PFSK-1 (cell line): Measurements from ENCODE around the gene CCDC171.

Source experiments
- FOXP2 ChIP-seq: optimal IDR thresholded peaks from 2 replicates; pipeline ENCODE3; 2011; ENCODE audit warnings: borderline replicate concordance, control low read depth, inconsistent platforms; ENCODE audit not compliant: insufficient read depth; ENCODE audit errors: extremely low read length, extremely low read depth
- POLR2AphosphoS5 ChIP-seq: IDR thresholded peaks from 2 replicates; pipeline ENCODE4 v1.6.1; 2012; ENCODE audit warnings: low read depth, mild to moderate bottlenecking, control low read depth, low read length, moderate library complexity
- SIN3A ChIP-seq: IDR thresholded peaks from 2 replicates; pipeline ENCODE4 v1.6.1; 2012; ENCODE audit warnings: mild to moderate bottlenecking, low read length, moderate library complexity, borderline replicate concordance; ENCODE audit not compliant: insufficient read depth
- TAF1 ChIP-seq: IDR thresholded peaks from 2 replicates; pipeline ENCODE4 v1.6.1; 2012; ENCODE audit warnings: low read length, control low read depth, borderline replicate concordance; ENCODE audit not compliant: insufficient read depth
- TF ChIP-seq, protein P1 (sequence below), 2 experiments: IDR thresholded peaks; 2 replicates each; pipeline versions ENCODE4 v1.6.1 to v1.8.0; 2011 to 2012; ENCODE audit warnings: low read depth in 2 of 2, low read length in 2 of 2, control low read depth in 1 of 2, inconsistent platforms in 1 of 2, mild to moderate bottlenecking in 1 of 2, moderate library complexity in 1 of 2; ENCODE audit not compliant: insufficient read depth in 1 of 2

DNA sequence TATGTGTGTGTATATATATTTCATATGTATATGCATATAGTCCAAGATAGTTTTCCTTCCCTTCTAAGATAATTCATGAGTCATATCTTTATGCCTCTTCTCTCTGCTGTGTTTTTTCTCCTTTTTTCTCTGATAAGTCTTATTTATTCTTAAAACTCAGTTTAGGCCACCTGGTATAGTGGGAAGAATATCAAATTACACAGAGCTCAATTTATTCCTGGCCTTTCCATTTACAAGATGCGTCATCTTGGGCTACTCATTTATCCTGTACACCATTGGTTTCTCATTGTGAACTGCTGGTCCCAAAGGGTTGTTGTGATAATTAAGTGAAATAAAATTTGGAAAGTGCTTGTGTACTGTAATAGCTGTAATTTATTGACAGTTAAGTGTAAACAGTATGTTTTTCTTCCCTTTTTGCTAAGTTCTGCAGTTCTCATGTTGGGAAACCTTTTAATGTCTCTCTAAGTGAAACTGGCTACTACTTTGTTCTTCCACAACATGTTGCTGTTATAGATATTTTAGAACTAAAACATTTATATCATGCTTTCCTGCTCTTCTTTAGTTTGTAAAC is 19.4 kb downstream of the CCDC171 start:
- TF ChIP-seq, protein P1, sequence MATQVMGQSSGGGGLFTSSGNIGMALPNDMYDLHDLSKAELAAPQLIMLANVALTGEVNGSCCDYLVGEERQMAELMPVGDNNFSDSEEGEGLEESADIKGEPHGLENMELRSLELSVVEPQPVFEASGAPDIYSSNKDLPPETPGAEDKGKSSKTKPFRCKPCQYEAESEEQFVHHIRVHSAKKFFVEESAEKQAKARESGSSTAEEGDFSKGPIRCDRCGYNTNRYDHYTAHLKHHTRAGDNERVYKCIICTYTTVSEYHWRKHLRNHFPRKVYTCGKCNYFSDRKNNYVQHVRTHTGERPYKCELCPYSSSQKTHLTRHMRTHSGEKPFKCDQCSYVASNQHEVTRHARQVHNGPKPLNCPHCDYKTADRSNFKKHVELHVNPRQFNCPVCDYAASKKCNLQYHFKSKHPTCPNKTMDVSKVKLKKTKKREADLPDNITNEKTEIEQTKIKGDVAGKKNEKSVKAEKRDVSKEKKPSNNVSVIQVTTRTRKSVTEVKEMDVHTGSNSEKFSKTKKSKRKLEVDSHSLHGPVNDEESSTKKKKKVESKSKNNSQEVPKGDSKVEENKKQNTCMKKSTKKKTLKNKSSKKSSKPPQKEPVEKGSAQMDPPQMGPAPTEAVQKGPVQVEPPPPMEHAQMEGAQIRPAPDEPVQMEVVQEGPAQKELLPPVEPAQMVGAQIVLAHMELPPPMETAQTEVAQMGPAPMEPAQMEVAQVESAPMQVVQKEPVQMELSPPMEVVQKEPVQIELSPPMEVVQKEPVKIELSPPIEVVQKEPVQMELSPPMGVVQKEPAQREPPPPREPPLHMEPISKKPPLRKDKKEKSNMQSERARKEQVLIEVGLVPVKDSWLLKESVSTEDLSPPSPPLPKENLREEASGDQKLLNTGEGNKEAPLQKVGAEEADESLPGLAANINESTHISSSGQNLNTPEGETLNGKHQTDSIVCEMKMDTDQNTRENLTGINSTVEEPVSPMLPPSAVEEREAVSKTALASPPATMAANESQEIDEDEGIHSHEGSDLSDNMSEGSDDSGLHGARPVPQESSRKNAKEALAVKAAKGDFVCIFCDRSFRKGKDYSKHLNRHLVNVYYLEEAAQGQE (IDR thresholded peaks at IDR 0.05; ENCODE audit: insufficient read depth in 1 of 2, low read depth in 2 of 2, low read length in 2 of 2) = no peak
- TF ChIP-seq POLR2AphosphoS5 = no peak
- TF ChIP-seq TAF1 = no peak
- TF ChIP-seq SIN3A = no peak
- no peak for TF ChIP-seq FOXP2
